A549 treated with Hydrocortisone at 1 μM for 4 hours (cell line): ENCODE data around the gene USP38. TPM values are rescaled to one million over a fixed set of nuclear protein-coding genes. Genes with fewer than 3 reads are reported as not detected.

Source experiments
- total RNA-seq: library from RNA; stranded (reverse); fragments of 200-300 nt; extraction: Qiagen RNA extraction; gene quantifications from 5 replicates; pipeline ENCODE4 v1.2.3, GENCODE V29; 2022

USP38 gene, protein sequence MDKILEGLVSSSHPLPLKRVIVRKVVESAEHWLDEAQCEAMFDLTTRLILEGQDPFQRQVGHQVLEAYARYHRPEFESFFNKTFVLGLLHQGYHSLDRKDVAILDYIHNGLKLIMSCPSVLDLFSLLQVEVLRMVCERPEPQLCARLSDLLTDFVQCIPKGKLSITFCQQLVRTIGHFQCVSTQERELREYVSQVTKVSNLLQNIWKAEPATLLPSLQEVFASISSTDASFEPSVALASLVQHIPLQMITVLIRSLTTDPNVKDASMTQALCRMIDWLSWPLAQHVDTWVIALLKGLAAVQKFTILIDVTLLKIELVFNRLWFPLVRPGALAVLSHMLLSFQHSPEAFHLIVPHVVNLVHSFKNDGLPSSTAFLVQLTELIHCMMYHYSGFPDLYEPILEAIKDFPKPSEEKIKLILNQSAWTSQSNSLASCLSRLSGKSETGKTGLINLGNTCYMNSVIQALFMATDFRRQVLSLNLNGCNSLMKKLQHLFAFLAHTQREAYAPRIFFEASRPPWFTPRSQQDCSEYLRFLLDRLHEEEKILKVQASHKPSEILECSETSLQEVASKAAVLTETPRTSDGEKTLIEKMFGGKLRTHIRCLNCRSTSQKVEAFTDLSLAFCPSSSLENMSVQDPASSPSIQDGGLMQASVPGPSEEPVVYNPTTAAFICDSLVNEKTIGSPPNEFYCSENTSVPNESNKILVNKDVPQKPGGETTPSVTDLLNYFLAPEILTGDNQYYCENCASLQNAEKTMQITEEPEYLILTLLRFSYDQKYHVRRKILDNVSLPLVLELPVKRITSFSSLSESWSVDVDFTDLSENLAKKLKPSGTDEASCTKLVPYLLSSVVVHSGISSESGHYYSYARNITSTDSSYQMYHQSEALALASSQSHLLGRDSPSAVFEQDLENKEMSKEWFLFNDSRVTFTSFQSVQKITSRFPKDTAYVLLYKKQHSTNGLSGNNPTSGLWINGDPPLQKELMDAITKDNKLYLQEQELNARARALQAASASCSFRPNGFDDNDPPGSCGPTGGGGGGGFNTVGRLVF
- 7.7 to 10.5 TPM (median 8.7 TPM) in 5 replicates for total RNA-seq

GRCh38 chr4:143184503-143185252 lies at the start of gene USP38:
Gene USP38, plus strand, starts transcription at chr4:143184917. Its CDS starts 534 bp downstream, at chr4:143185451.

Other genes starting within 250 kb of the USP38 start
- 1.6 to 3.8 TPM (median 2.3 TPM) in 5 replicates for gene GAB1, start 152.0 kb downstream of the USP38 start, total RNA-seq